Uterus (tissue), 2 donors: ENCODE results near the gene TMEM61.

Experiments used
- CTCF ChIP-seq, 4 experiments: fragments of 200-600 bp in 2 of 4; fragments of 450-650 bp in 2 of 4; sonication (generic) in 2 of 4; IDR thresholded peaks; one replicate each; pipeline ENCODE4 v1.5.1; 2016 to 2019; ENCODE audit warnings: antibody characterized with exemption in 4 of 4, mild to moderate bottlenecking in 2 of 4, moderate library complexity in 1 of 4
- POLR2A ChIP-seq, 2 donors: fragments of 450-650 bp; IDR thresholded peaks; one replicate each; pipeline ENCODE4 v1.6.1; 2016; ENCODE audit warnings: antibody characterized with exemption in 2 of 2, mild to moderate bottlenecking in 1 of 2, moderate library complexity in 1 of 2

- no peak for TF ChIP-seq POLR2A (IDR thresholded peaks at IDR 0.05)
- TF ChIP-seq CTCF (IDR thresholded peaks at IDR 0.05): no peak
These were observed 2.7 kb upstream of the TMEM61 start for GRCh38 chr1:54977533-54978297.
